HepG2 (cell line): ENCODE results near the gene ROBO3. TPM values are rescaled to one million over a fixed set of nuclear protein-coding genes. Genes with fewer than 3 reads are reported as not detected.
A peak's percentile ranks its signal among the peaks of the same experiment; 100 is the strongest.

Experiments
- ATAC-seq: fragments of 200-7000 bp; cut with Tn5 transposase; 3 replicates; pipeline ENCODE4 v1.9.1; 2020; ENCODE audit warnings: mild to moderate bottlenecking, moderate library complexity
- Bru-seq: library from RNA; stranded (reverse); fragments of 400-500 nt; gene quantifications from one replicate; lab custom pipeline; 2021; lab: Mats Ljungman, UMichigan
- BruChase-seq, 2 experiments: library from RNA; stranded (reverse); fragments of 400-500 nt; gene quantifications; one replicate each; lab custom pipeline; 2021; lab: Mats Ljungman, UMichigan
- BruUV-seq: library from RNA; stranded (reverse); fragments of 400-500 nt; replicated peaks from 2 replicates; lab custom pipeline; 2021; lab: Mats Ljungman, UMichigan
- CTCF ChIA-PET: fragments of 300-600 bp; formaldehyde crosslinking; extraction: SDS; loops from one replicate; lab custom pipeline; 2021; ENCODE audit warnings: low total read pairs, inconsistent platforms, low intra/inter-chr PET ratio; lab: Yijun Ruan, JAX
- POLR2A ChIA-PET: fragments of 350-600 bp; sonication (Branson Sonifier 250); formaldehyde crosslinking; loops from one replicate; lab custom pipeline; 2020; ENCODE audit warnings: antibody characterized with exemption, inconsistent platforms; lab: Yijun Ruan, JAX
- DNase-seq: peaks from one replicate; pipeline ENCODE4 v3.0.0-alpha.2; 2015; ENCODE audit warnings: low spot score
- FAIRE-seq: peaks from 3 replicates; lab custom pipeline; 2011; peaks lifted over from hg19 to GRCh38; lab: Jason Lieb, UNC
- H2AFZ ChIP-seq: one replicate; pipeline ENCODE4 v1.6.1; 2011; ENCODE audit warnings: low read length, inconsistent platforms
- H3K27ac ChIP-seq: fragments of 300-600 bp; 3 replicates; pipeline ENCODE4 v1.8.0; 2011; ENCODE audit warnings: mixed run types, mild to moderate bottlenecking, mixed read lengths, low read length, inconsistent platforms; ENCODE audit not compliant: insufficient read depth; ENCODE audit errors: extremely low read length
- H3K27me3 ChIP-seq, 2 experiments: fragments of 200-600 bp in 1 of 2; 2 replicates in 1 of 2; 3 replicates in 1 of 2; pipeline versions ENCODE4 v1.6.0 to v1.8.0; 2011; ENCODE audit warnings: low read length in 2 of 2, mild to moderate bottlenecking in 2 of 2, moderate library complexity in 2 of 2, inconsistent platforms in 1 of 2; ENCODE audit not compliant: insufficient read depth in 2 of 2, control insufficient read depth in 1 of 2
- H3K36me3 ChIP-seq, 2 experiments: fragments of 200-600 bp in 1 of 2; replicated peaks in 1 of 2; 2 replicates in 1 of 2; 3 replicates in 1 of 2; pipeline versions ENCODE4 v1.5.1 to v1.8.0; 2011; ENCODE audit warnings: low read length in 2 of 2, inconsistent platforms in 1 of 2; ENCODE audit not compliant: insufficient read depth in 2 of 2, control insufficient read depth in 1 of 2
- H3K4me1 ChIP-seq: 2 replicates; pipeline ENCODE4 v1.5.1; 2012; ENCODE audit warnings: low read length, inconsistent platforms; ENCODE audit not compliant: insufficient read depth
- H3K4me2 ChIP-seq: 2 replicates; pipeline ENCODE4 v1.6.0; 2011; ENCODE audit warnings: low read depth, low read length, inconsistent platforms
- H3K4me3 ChIP-seq, 3 experiments: fragments of 200-600 bp in 1 of 3; sonication (generic), shearing (Covaris generic) in 1 of 3; replicated peaks in 1 of 3; 2 replicates each; pipeline ENCODE4 v1.5.1; 2011 to 2016; ENCODE audit warnings: low read length in 3 of 3, inconsistent platforms in 2 of 3, low read depth in 2 of 3, mild to moderate bottlenecking in 2 of 3, control low read depth in 1 of 3, mixed read lengths in 1 of 3; ENCODE audit not compliant: insufficient read depth in 1 of 3
- H3K79me2 ChIP-seq: one replicate; pipeline ENCODE4 v1.6.1; 2011; ENCODE audit warnings: low read length, inconsistent platforms; ENCODE audit not compliant: insufficient read depth
- H3K9ac ChIP-seq: 2 replicates; pipeline ENCODE4 v1.6.0; 2011; ENCODE audit warnings: mild to moderate bottlenecking, low read depth, low read length, inconsistent platforms; ENCODE audit not compliant: insufficient read depth
- H3K9me3 ChIP-seq: 2 replicates; pipeline ENCODE4 v1.5.1; 2012; ENCODE audit warnings: mild to moderate bottlenecking, low read length
- H4K20me1 ChIP-seq: 2 replicates; pipeline ENCODE4 v1.6.0; 2011; ENCODE audit warnings: inconsistent platforms, mild to moderate bottlenecking, low read length, moderate library complexity; ENCODE audit not compliant: insufficient read depth
- HNF4A ChIP-seq: sonication (generic); formaldehyde crosslinking; IDR thresholded peaks from 2 replicates; pipeline ENCODE4 v1.4.0; 2020; ENCODE audit warnings: missing genetic modification reagents
- RARG ChIP-seq: sonication (generic); formaldehyde crosslinking; IDR thresholded peaks from 2 replicates; pipeline ENCODE4 v1.4.0; 2020; ENCODE audit warnings: low read depth, mild to moderate bottlenecking, missing genetic modification reagents
- TARDBP ChIP-seq: sonication (generic); formaldehyde crosslinking; IDR thresholded peaks from 2 replicates; pipeline ENCODE4 v1.8.0; 2022; ENCODE audit warnings: mild to moderate bottlenecking, missing genetic modification reagents
- U2AF2 ChIP-seq: fragments of 200-400 bp; formaldehyde crosslinking; IDR thresholded peaks from 2 replicates; pipeline ENCODE4 v1.6.1; 2017; ENCODE audit warnings: low read depth, mild to moderate bottlenecking, low read length
- WGBS: methylation state at CpG from one replicate; pipeline ENCODE4 v1.1.6; 2017; ENCODE audit warnings: low lambda C conversion rate; 5-methylcytosine and 5-hydroxymethylcytosine counted together
- in situ Hi-C: cut with HindIII; loops from 2 replicates; pipeline ENCODE4 v1.10.0; 2017; ENCODE audit warnings: low pct_unique_long_range_greater_than_20kb; ENCODE audit not compliant: extremely low pct_ligation_motif_present
- intact Hi-C: fragments of 100-400 bp; cut with micrococcal nuclease; formaldehyde crosslinking; loops from one replicate; pipeline ENCODE4 v1.10.0; 2022; ENCODE audit not compliant: unreplicated experiment
- long read RNA-seq, 2 experiments: library from RNA in 1 of 2; library from polyadenylated mRNA in 1 of 2; stranded (forward) in 1 of 2; unstranded in 1 of 2; transcript quantifications; one replicate each; pipeline ENCODE4 v2.0.0, GENCODE V29; 2019 to 2022
- polyA minus RNA-seq, 3 experiments: library from RNA; depleted of rRNA, polyadenylated mRNA; stranded (reverse); fragments of >200 nt; gene quantifications; 2 replicates each; pipeline ENCODE4 v1.2.3, GENCODE V29; 2011; ENCODE audit warnings: low replicate concordance in 1 of 3
- polyA plus RNA-seq, 8 experiments: library from polyadenylated mRNA; depleted of rRNA in 3 of 8; stranded (reverse) in 7 of 8; unstranded in 1 of 8; fragments of >200 nt; fragmentation: Illumina TruSeq in 4 of 8; extraction: Trizol in 4 of 8; gene quantifications; 2 replicates each; pipeline versions ENCODE4 v1.2.1 to v1.2.3, GENCODE V29; 2011 to 2016; ENCODE audit warnings: low read depth in 4 of 8, missing spikeins in 1 of 8, mixed read lengths in 1 of 8; ENCODE audit not compliant: insufficient read depth in 1 of 8
- total RNA-seq, 5 experiments: library from RNA; depleted of rRNA; stranded (reverse); fragments of >200 nt; fragmentation: Illumina TruSeq; extraction: Trizol; gene quantifications; 2 replicates each; pipeline ENCODE4 v1.2.3, GENCODE V29; 2016; ENCODE audit warnings: low read depth in 1 of 5
- TF ChIP-seq, protein P1 (sequence below): sonication (generic); formaldehyde crosslinking; IDR thresholded peaks from 2 replicates; pipeline ENCODE4 v1.4.0; 2020; ENCODE audit warnings: mild to moderate bottlenecking, missing genetic modification reagents
- TF ChIP-seq, protein P2 (sequence below): sonication (generic); formaldehyde crosslinking; IDR thresholded peaks from 2 replicates; pipeline ENCODE4 v1.5.1; 2020; ENCODE audit warnings: missing genetic modification reagents, mild to moderate bottlenecking, borderline replicate concordance

The ROBO3 gene, protein sequence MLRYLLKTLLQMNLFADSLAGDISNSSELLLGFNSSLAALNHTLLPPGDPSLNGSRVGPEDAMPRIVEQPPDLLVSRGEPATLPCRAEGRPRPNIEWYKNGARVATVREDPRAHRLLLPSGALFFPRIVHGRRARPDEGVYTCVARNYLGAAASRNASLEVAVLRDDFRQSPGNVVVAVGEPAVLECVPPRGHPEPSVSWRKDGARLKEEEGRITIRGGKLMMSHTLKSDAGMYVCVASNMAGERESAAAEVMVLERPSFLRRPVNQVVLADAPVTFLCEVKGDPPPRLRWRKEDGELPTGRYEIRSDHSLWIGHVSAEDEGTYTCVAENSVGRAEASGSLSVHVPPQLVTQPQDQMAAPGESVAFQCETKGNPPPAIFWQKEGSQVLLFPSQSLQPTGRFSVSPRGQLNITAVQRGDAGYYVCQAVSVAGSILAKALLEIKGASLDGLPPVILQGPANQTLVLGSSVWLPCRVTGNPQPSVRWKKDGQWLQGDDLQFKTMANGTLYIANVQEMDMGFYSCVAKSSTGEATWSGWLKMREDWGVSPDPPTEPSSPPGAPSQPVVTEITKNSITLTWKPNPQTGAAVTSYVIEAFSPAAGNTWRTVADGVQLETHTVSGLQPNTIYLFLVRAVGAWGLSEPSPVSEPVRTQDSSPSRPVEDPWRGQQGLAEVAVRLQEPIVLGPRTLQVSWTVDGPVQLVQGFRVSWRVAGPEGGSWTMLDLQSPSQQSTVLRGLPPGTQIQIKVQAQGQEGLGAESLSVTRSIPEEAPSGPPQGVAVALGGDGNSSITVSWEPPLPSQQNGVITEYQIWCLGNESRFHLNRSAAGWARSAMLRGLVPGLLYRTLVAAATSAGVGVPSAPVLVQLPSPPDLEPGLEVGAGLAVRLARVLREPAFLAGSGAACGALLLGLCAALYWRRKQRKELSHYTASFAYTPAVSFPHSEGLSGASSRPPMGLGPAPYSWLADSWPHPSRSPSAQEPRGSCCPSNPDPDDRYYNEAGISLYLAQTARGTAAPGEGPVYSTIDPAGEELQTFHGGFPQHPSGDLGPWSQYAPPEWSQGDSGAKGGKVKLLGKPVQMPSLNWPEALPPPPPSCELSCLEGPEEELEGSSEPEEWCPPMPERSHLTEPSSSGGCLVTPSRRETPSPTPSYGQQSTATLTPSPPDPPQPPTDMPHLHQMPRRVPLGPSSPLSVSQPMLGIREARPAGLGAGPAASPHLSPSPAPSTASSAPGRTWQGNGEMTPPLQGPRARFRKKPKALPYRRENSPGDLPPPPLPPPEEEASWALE (N-terminal part only)
- 0.07 TPM in 1 of 2 replicates, not detected in the other for total RNA-seq (2016; rRNA removed; fragmentation: Illumina TruSeq; extraction: Trizol)
- total RNA-seq (2016; cell fraction: cytosol; rRNA removed; fragmentation: Illumina TruSeq; extraction: Trizol; ENCODE audit: low read depth), result not detected in 2 replicates
- 0.28 TPM in 1 of 2 replicates, not detected in the other for total RNA-seq (2016; cell fraction: insoluble cytoplasmic fraction; rRNA removed; fragmentation: Illumina TruSeq; extraction: Trizol)
- 0.24 and 0.25 TPM in 2 replicates for total RNA-seq (2016; cell fraction: membrane; rRNA removed; fragmentation: Illumina TruSeq; extraction: Trizol)
- total RNA-seq (2016; cell fraction: nucleus; rRNA removed; fragmentation: Illumina TruSeq; extraction: Trizol), result 0.44 and 0.96 TPM in 2 replicates
- 2.2 and 2.4 TPM in 2 replicates for polyA plus RNA-seq (2011; rRNA removed)
- 0.49 and 2.1 TPM in 2 replicates for polyA plus RNA-seq (2011; cell fraction: cytosol; rRNA removed)
- 10.4 and 24.0 TPM in 2 replicates for polyA plus RNA-seq (2011; cell fraction: nucleus; rRNA removed)
- polyA plus RNA-seq (2012), result 2.3 and 3.0 TPM in 2 replicates
- 0.10 and 0.23 TPM in 2 replicates for polyA plus RNA-seq (2016; cell fraction: cytosol; fragmentation: Illumina TruSeq; extraction: Trizol; ENCODE audit: low read depth)
- polyA plus RNA-seq (2016; cell fraction: insoluble cytoplasmic fraction; fragmentation: Illumina TruSeq; extraction: Trizol; ENCODE audit: low read depth), result 0.28 TPM in 1 of 2 replicates, not detected in the other
- polyA plus RNA-seq (2016; cell fraction: membrane; fragmentation: Illumina TruSeq; extraction: Trizol; ENCODE audit: low read depth), result 0.50 TPM in 1 of 2 replicates, not detected in the other
- polyA plus RNA-seq (2016; cell fraction: nucleus; fragmentation: Illumina TruSeq; extraction: Trizol; ENCODE audit: insufficient read depth, low read depth), result 0.48 and 0.88 TPM in 2 replicates
- 1.2 TPM in 1 of 2 replicates, not detected in the other for polyA minus RNA-seq (2011; rRNA and poly(A)+ RNA removed; ENCODE audit: low replicate concordance)
- polyA minus RNA-seq (2011; cell fraction: cytosol; rRNA and poly(A)+ RNA removed), result not detected in 2 replicates
- 1.2 and 1.7 TPM in 2 replicates for polyA minus RNA-seq (2011; cell fraction: nucleus; rRNA and poly(A)+ RNA removed)
- Bru-seq, nascent RNA, result percentile 15 among the genes with signal in this experiment
- BruChase-seq, experiment 1, labeled RNA remaining after a 6-hour chase, result percentile 10 among the genes with signal in this experiment
- not detected for BruChase-seq, experiment 2, labeled RNA remaining after a 2-hour chase
- long read RNA-seq, experiment 1, result 0 reads
- long read RNA-seq, experiment 2, partial matches to known transcripts, result 0 of 1 reads
- long read RNA-seq, experiment 2, other reads (novel, unspliced or antisense), result 1 of 1 reads

DNA sequence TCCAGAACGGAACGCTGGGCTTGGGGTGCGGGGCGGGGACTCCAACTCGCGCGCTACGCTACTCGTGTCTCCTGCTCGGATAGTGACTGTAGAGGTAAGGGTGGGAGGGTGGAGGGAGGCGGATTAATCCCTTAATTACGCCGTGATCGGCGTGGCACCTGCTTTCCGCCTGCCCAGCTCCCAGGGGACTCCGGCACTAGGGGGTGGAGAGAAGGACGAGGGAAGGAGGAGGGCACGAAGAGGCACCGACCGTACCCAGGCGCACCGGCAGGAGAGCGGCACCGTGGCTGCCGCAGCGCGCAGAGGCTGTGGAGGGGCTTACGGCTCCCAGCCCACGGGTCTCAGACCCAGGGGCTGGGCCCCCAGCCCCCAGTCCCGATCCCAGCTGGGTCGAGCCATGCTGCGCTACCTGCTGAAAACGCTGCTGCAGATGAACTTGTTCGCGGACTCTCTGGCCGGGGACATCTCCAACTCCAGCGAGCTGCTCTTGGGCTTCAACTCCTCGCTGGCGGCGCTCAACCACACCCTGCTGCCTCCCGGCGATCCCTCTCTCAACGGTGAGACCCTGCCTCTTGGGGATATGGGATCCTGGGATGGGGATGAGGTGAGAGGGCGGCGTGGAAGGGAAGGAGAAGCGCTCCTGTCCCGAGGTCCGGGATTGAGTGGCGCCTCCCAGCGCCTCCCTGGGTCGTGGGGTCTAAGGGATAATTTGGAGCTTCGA, at the start of gene ROBO3:
ROBO3 (plus strand) TSS at position 252 of the 721 bp plus-strand sequence; CDS start at position 398, 146 bp downstream.
- POLR2A ChIA-PET, result no interaction called here
- no peak for ATAC-seq
- TF ChIP-seq TARDBP (no peak), HNF4A (CRISPR knock-in tag) (no peak), U2AF2 (no peak), RARG (CRISPR knock-in tag) (no peak)
- TF ChIP-seq, protein P1, sequence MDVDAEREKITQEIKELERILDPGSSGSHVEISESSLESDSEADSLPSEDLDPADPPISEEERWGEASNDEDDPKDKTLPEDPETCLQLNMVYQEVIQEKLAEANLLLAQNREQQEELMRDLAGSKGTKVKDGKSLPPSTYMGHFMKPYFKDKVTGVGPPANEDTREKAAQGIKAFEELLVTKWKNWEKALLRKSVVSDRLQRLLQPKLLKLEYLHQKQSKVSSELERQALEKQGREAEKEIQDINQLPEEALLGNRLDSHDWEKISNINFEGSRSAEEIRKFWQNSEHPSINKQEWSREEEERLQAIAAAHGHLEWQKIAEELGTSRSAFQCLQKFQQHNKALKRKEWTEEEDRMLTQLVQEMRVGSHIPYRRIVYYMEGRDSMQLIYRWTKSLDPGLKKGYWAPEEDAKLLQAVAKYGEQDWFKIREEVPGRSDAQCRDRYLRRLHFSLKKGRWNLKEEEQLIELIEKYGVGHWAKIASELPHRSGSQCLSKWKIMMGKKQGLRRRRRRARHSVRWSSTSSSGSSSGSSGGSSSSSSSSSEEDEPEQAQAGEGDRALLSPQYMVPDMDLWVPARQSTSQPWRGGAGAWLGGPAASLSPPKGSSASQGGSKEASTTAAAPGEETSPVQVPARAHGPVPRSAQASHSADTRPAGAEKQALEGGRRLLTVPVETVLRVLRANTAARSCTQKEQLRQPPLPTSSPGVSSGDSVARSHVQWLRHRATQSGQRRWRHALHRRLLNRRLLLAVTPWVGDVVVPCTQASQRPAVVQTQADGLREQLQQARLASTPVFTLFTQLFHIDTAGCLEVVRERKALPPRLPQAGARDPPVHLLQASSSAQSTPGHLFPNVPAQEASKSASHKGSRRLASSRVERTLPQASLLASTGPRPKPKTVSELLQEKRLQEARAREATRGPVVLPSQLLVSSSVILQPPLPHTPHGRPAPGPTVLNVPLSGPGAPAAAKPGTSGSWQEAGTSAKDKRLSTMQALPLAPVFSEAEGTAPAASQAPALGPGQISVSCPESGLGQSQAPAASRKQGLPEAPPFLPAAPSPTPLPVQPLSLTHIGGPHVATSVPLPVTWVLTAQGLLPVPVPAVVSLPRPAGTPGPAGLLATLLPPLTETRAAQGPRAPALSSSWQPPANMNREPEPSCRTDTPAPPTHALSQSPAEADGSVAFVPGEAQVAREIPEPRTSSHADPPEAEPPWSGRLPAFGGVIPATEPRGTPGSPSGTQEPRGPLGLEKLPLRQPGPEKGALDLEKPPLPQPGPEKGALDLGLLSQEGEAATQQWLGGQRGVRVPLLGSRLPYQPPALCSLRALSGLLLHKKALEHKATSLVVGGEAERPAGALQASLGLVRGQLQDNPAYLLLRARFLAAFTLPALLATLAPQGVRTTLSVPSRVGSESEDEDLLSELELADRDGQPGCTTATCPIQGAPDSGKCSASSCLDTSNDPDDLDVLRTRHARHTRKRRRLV (CRISPR knock-in tag), result no peak
- TF ChIP-seq, protein P2, sequence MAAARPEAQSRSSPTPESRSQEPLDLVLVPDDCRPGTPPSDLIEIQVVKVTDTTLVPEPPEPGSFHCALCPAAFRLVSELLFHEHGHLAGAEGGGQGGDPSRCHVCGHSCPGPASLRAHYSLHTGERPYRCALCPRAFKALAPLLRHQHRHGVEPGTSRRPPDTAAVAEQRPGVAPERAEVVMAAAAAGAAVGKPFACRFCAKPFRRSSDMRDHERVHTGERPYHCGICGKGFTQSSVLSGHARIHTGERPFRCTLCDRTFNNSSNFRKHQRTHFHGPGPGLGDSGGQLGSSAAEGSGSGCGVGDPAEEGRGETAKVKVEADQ (CRISPR knock-in tag), result no peak

More for the DNA sequence above, at the start of gene ROBO3:
- 39% methylated on average over 34 of the region's 53 CpGs for WGBS
- H3K36me3 ChIP-seq, result no peaks in the 10 kb centered on the region
- H4K20me1 ChIP-seq, result no peaks in the 10 kb centered on the region
- FAIRE-seq (no peak), DNase-seq (no peak)
- H3K4me3 ChIP-seq, result peak within 1 kb of the TSS in 2 of 3 experiments; percentile 33 to 66; a peak in 2 of 6 replicates
- no peaks in the 10 kb centered on the region for H3K79me2 ChIP-seq
- H3K27ac ChIP-seq, result no peak within 1 kb of the TSS
- CTCF ChIA-PET, result interaction anchor here (1.8 to 2.7 kb wide), 3 partner anchors 28 to 221 kb away, joined by 10 to 18 read pairs (median 12); no protein-coding TSS in a partner anchor
- intact Hi-C loops (no loop called here), in situ Hi-C loops (loop anchor here (10.0 kb wide), 3 partner anchors 191 to 461 kb away; partner anchors contain the start of genes SIAE and SPA17)
- H3K4me2 ChIP-seq, result peak within 1 kb of the TSS; percentile 59
- no peaks in the 10 kb centered on the region for H3K9me3 ChIP-seq
- BruUV-seq, result no TSS peak
- H3K9ac ChIP-seq, result 0 out of 2 replicates have a peak within 1 kb of the TSS, but pooled peaks have one; percentile 23
- peaks cover 34% of the 10 kb centered on the region for H3K4me1 ChIP-seq
- no peak within 1 kb of the TSS for H2AFZ ChIP-seq
- peaks cover 18 to 79% of the 10 kb centered on the region in 2 experiments; a peak in 4 of 5 replicates for H3K27me3 ChIP-seq
